OCI-LY1 (cell line): ENCODE measurements around the gene RBP4.

Experiments
- H2AFZ ChIP-seq: fragments of 200-600 bp; sonication (generic), shearing (Covaris generic); 2 replicates; pipeline ENCODE4 v1.6.0; 2014; ENCODE audit warnings: antibody characterized with exemption, mild to moderate bottlenecking, low read length
- H3F3A ChIP-seq: fragments of 200-600 bp; sonication (generic), shearing (Covaris generic); 2 replicates; pipeline ENCODE4 v1.6.0; 2014; ENCODE audit warnings: mild to moderate bottlenecking, antibody characterized with exemption, low read length, moderate library complexity; ENCODE audit not compliant: insufficient read depth
- H3K27ac ChIP-seq: fragments of 200-600 bp; sonication (generic); 2 replicates; pipeline ENCODE4 v1.5.1; 2014; ENCODE audit warnings: low read length, mixed run types, mild to moderate bottlenecking, low read depth; ENCODE audit not compliant: poor library complexity, severe bottlenecking
- H3K27me3 ChIP-seq: fragments of 200-600 bp; sonication (generic); 2 replicates; pipeline ENCODE4 v1.6.0; 2014; ENCODE audit warnings: antibody characterized with exemption, mild to moderate bottlenecking, low read length, moderate library complexity; ENCODE audit not compliant: insufficient read depth
- H3K36me3 ChIP-seq: fragments of 200-600 bp; sonication (generic); 2 replicates; pipeline ENCODE4 v1.6.1; 2014; ENCODE audit warnings: mild to moderate bottlenecking, antibody characterized with exemption, low read length, moderate library complexity, mixed read lengths; ENCODE audit not compliant: insufficient read depth
- H3K4me1 ChIP-seq: fragments of 200-600 bp; sonication (generic); 2 replicates; pipeline ENCODE4 v1.5.1; 2014; ENCODE audit warnings: mild to moderate bottlenecking, low read length, moderate library complexity; ENCODE audit not compliant: insufficient read depth, severe bottlenecking
- H3K4me2 ChIP-seq: fragments of 200-600 bp; sonication (generic), shearing (Covaris generic); 2 replicates; pipeline ENCODE4 v1.6.1; 2014; ENCODE audit warnings: low read length
- H3K4me3 ChIP-seq: fragments of 200-600 bp; sonication (generic); 2 replicates; pipeline ENCODE4 v1.5.1; 2014; ENCODE audit warnings: low read length, low read depth, mild to moderate bottlenecking, mixed read lengths; ENCODE audit not compliant: poor library complexity, severe bottlenecking
- H3K79me2 ChIP-seq: fragments of 200-600 bp; shearing (Covaris generic); 2 replicates; pipeline ENCODE4 v1.6.1; 2016; ENCODE audit warnings: mixed run types, low read length, mixed read lengths; ENCODE audit not compliant: insufficient read depth
- H3K9ac ChIP-seq: fragments of 200-600 bp; sonication (generic), shearing (Covaris generic); 2 replicates; pipeline ENCODE4 v1.6.1; 2014; ENCODE audit warnings: mild to moderate bottlenecking, low read length, mixed read lengths
- H3K9me2 ChIP-seq: fragments of 200-600 bp; sonication (generic), shearing (Covaris generic); 2 replicates; pipeline ENCODE4 v1.6.1; 2014; ENCODE audit warnings: low read depth, mild to moderate bottlenecking, low read length, mixed read lengths
- H3K9me3 ChIP-seq: fragments of 200-600 bp; shearing (Covaris generic); 2 replicates; pipeline ENCODE4 v1.6.1; 2014; ENCODE audit warnings: low read length, mixed read lengths
- H4K20me1 ChIP-seq: fragments of 200-600 bp; sonication (generic), shearing (Covaris generic); 2 replicates; pipeline ENCODE4 v1.6.0; 2016; ENCODE audit warnings: mild to moderate bottlenecking, low read length; ENCODE audit not compliant: insufficient read depth
- CTCF ChIP-seq: fragments of 200-600 bp; sonication (generic), shearing (Covaris generic); IDR thresholded peaks from 2 replicates; pipeline ENCODE4 v1.5.1; 2017; ENCODE audit warnings: mild to moderate bottlenecking, antibody characterized with exemption, low read length, moderate library complexity, mixed read lengths
- EZH2 ChIP-seq: fragments of 200-600 bp; sonication (generic), shearing (Covaris generic); IDR thresholded peaks from 2 replicates; pipeline ENCODE4 v1.8.0; 2017; ENCODE audit warnings: borderline replicate concordance, mixed run types, mild to moderate bottlenecking, antibody characterized with exemption, low read length, moderate library complexity, mixed read lengths

RBP4 gene

GRCh38 chr10:93604146-93604545 is 3.1 kb upstream of the RBP4 start:
- Histone ChIP-seq H3K36me3 (no peaks in the 10 kb centered on the region), H3K27ac (no peak overlapping the region), H3K4me1 (no peaks in the 10 kb centered on the region), H3K9ac (no peak overlapping the region), H3K79me2 (no peaks in the 10 kb centered on the region), H3K9me3 (no peaks in the 10 kb centered on the region), H3F3A (no peaks in the 10 kb centered on the region), H3K27me3 (no peaks in the 10 kb centered on the region), H2AFZ (no peak overlapping the region), H3K9me2 (no peaks in the 10 kb centered on the region), H3K4me2 (no peak overlapping the region), H3K4me3 (no peak overlapping the region), H4K20me1 (no peaks in the 10 kb centered on the region)
- TF ChIP-seq EZH2 = no peak
- TF ChIP-seq CTCF = no peak

- H3K9me2 ChIP-seq = no peaks in the 10 kb centered on the region
- no peak overlapping the region for H2AFZ ChIP-seq
- no peaks in the 10 kb centered on the region for H3K27me3 ChIP-seq
- no peak overlapping the region for H3K4me3 ChIP-seq
- H3K27ac ChIP-seq = no peak overlapping the region
- H3K36me3 ChIP-seq = no peaks in the 10 kb centered on the region
- H3K9ac ChIP-seq = no peak overlapping the region
- no peaks in the 10 kb centered on the region for H3F3A ChIP-seq
- H3K79me2 ChIP-seq = no peaks in the 10 kb centered on the region
- no peak overlapping the region for H3K4me2 ChIP-seq
- H3K4me1 ChIP-seq = no peaks in the 10 kb centered on the region
- TF ChIP-seq CTCF (no peak), EZH2 (no peak)
- no peaks in the 10 kb centered on the region for H4K20me1 ChIP-seq
- no peaks in the 10 kb centered on the region for H3K9me3 ChIP-seq
Observed at GRCh38 chr10:93603023-93603422, 2.0 kb upstream of the RBP4 start.

- no peak for TF ChIP-seq CTCF
- no peak for TF ChIP-seq EZH2
- Histone ChIP-seq H3K4me3 (no peak overlapping the region), H3K27me3 (no peaks in the 10 kb centered on the region), H3K9me3 (no peaks in the 10 kb centered on the region), H3K27ac (no peak overlapping the region), H4K20me1 (no peaks in the 10 kb centered on the region), H3K9ac (no peak overlapping the region), H3K4me1 (no peaks in the 10 kb centered on the region), H3F3A (no peaks in the 10 kb centered on the region), H2AFZ (no peak overlapping the region), H3K79me2 (no peaks in the 10 kb centered on the region), H3K36me3 (no peaks in the 10 kb centered on the region), H3K9me2 (no peaks in the 10 kb centered on the region), H3K4me2 (no peak overlapping the region)
Observed at GRCh38 chr10:93601774-93602162, 733 bp upstream of the RBP4 start.
